Fibroblast of lung (primary cell): ENCODE results near the gene NYAP1. TPM values are rescaled to one million over a fixed set of nuclear protein-coding genes. Genes with fewer than 3 reads are reported as not detected.
A peak's percentile ranks its signal among the peaks of the same experiment; 100 is the strongest.
"Not testable (repeated sequence)": the region's sequence is repeated elsewhere in the genome, so short reads cannot be mapped to it uniquely, and the experiment has no call there.

ENCODE experiments used
- DNase-seq, 2 donors: peaks; one replicate each; pipeline versions ENCODE4 v3.0.0 to v3.0.0-alpha.2; 2010; ENCODE audit warnings: low read depth in 2 of 2
- H2AFZ ChIP-seq: 2 replicates; pipeline ENCODE4 v1.5.1; 2012; ENCODE audit warnings: low read length, control low read depth, inconsistent platforms
- H3K27ac ChIP-seq: 2 replicates; pipeline ENCODE4 v1.5.1; 2011; ENCODE audit warnings: low read length, control low read depth; ENCODE audit not compliant: insufficient read depth
- H3K27me3 ChIP-seq: 2 replicates; pipeline ENCODE4 v1.5.1; 2011; ENCODE audit warnings: mild to moderate bottlenecking, low read length; ENCODE audit not compliant: control insufficient read depth, insufficient read depth
- H3K36me3 ChIP-seq: 2 replicates; pipeline ENCODE4 v1.5.1; 2011; ENCODE audit warnings: low read length; ENCODE audit not compliant: control insufficient read depth, insufficient read depth
- H3K4me1 ChIP-seq: 2 replicates; pipeline ENCODE4 v1.5.1; 2011; ENCODE audit warnings: low read length; ENCODE audit not compliant: control insufficient read depth, insufficient read depth; ENCODE audit errors: extremely low read depth
- H3K4me2 ChIP-seq: 2 replicates; pipeline ENCODE4 v1.5.1; 2011; ENCODE audit warnings: low read length, control low read depth; ENCODE audit not compliant: insufficient read depth; ENCODE audit errors: extremely low read depth
- H3K4me3 ChIP-seq, 4 experiments: fragments of 200-600 bp in 1 of 4; sonication (generic) in 1 of 4; replicated peaks in 1 of 4; 2 replicates each; pipeline ENCODE4 v1.5.1; 2011 to 2016; ENCODE audit warnings: low read length in 4 of 4, low read depth in 3 of 4, mild to moderate bottlenecking in 3 of 4, control low read depth in 2 of 4, inconsistent platforms in 1 of 4, mixed read lengths in 1 of 4; ENCODE audit not compliant: insufficient read depth in 1 of 4; ENCODE audit errors: control extremely low read depth in 1 of 4
- H3K79me2 ChIP-seq: 2 replicates; pipeline ENCODE4 v1.5.1; 2012; ENCODE audit warnings: mild to moderate bottlenecking, low read length, inconsistent platforms; ENCODE audit not compliant: control insufficient read depth, insufficient read depth
- H3K9ac ChIP-seq: 2 replicates; pipeline ENCODE4 v1.5.1; 2011; ENCODE audit warnings: mild to moderate bottlenecking, low read length, control low read depth; ENCODE audit not compliant: insufficient read depth
- H3K9me3 ChIP-seq: 2 replicates; pipeline ENCODE4 v1.5.1; 2012; ENCODE audit warnings: low read depth, low read length; ENCODE audit not compliant: control insufficient read depth, insufficient read depth
- H4K20me1 ChIP-seq: 2 replicates; pipeline ENCODE4 v1.5.1; 2011; ENCODE audit warnings: low read length; ENCODE audit not compliant: control insufficient read depth, insufficient read depth; ENCODE audit errors: extremely low read depth
- CTCF ChIP-seq, 2 donors: IDR thresholded peaks in 1 of 2; conservative IDR thresholded peaks in 1 of 2; 1 replicate in 1 of 2; 2 replicates in 1 of 2; pipeline ENCODE4 v1.5.1; 2011 to 2012; ENCODE audit warnings: low read length in 2 of 2, control low read depth in 1 of 2, inconsistent platforms in 1 of 2, low read depth in 1 of 2, mild to moderate bottlenecking in 1 of 2
- EZH2 ChIP-seq: IDR thresholded peaks from 2 replicates; pipeline ENCODE4 v1.5.1; 2012; ENCODE audit warnings: low read length, control low read depth, mild to moderate bottlenecking; ENCODE audit errors: missing control alignments
- polyA plus RNA-seq, 2 donors: library from polyadenylated mRNA; depleted of rRNA in 1 of 2; stranded (reverse) in 1 of 2; unstranded in 1 of 2; fragments of >200 nt; gene quantifications; 2 replicates each; pipeline ENCODE4 v1.2.1, GENCODE V29; 2011 to 2012; ENCODE audit warnings: missing spikeins in 1 of 2
- total RNA-seq: library from RNA; depleted of rRNA; stranded (reverse); fragments of >200 nt; gene quantifications from 2 replicates; pipeline ENCODE4 v1.2.1, GENCODE V29; 2014

The NYAP1 gene
- total and polyA plus RNA-seq, 2 donors (not counting 1 experiment from before 2014, with no cell fraction given) = 0.18 to 0.33 TPM

- H3K4me1 ChIP-seq = peaks cover 11% of the 10 kb centered on the region
- peak overlapping the region; percentile 91 for H3K9ac ChIP-seq
- H3K27me3 ChIP-seq = no peaks in the 10 kb centered on the region
- peak overlapping the region; percentile 94 for H3K27ac ChIP-seq
- no peak for TF ChIP-seq CTCF (conservative IDR thresholded peaks at IDR 0.05 in 1 of 2, IDR thresholded peaks at IDR 0.05 in 1 of 2; ENCODE audit: low read depth in 1 of 2, low read length in 2 of 2)
- no peak for TF ChIP-seq EZH2
- peak in 1 of 2 donors; percentile 33 for DNase-seq
- H3K79me2 ChIP-seq = peaks cover 48% of the 10 kb centered on the region
- H3K9me3 ChIP-seq = no peaks in the 10 kb centered on the region
- H2AFZ ChIP-seq = no peak overlapping the region
- H3K4me2 ChIP-seq = peak overlapping the region; percentile 89
- H4K20me1 ChIP-seq = no peaks in the 10 kb centered on the region
- peak overlapping the region; percentile 58 to 85 (median 76) for H3K4me3 ChIP-seq
- peaks cover 15% of the 10 kb centered on the region for H3K36me3 ChIP-seq
These were observed 48.1 kb upstream of the NYAP1 start for GRCh38 chr7:100435401-100436304.

GRCh38 chr7:100437150-100438100 lies 46.3 kb upstream of the NYAP1 start:
- no peak overlapping the region for H3K27ac ChIP-seq
- H3K4me3 ChIP-seq = no peak overlapping the region
- no peak overlapping the region for H3K9ac ChIP-seq
- DNase-seq = no peak
- no peak for TF ChIP-seq EZH2
- no peak for TF ChIP-seq CTCF (conservative IDR thresholded peaks at IDR 0.05 in 1 of 2, IDR thresholded peaks at IDR 0.05 in 1 of 2; ENCODE audit: low read depth in 1 of 2, low read length in 2 of 2)
- no peaks in the 10 kb centered on the region for H3K27me3 ChIP-seq
- H3K9me3 ChIP-seq = no peaks in the 10 kb centered on the region
- no peak overlapping the region for H2AFZ ChIP-seq
- peaks cover 31% of the 10 kb centered on the region for H3K79me2 ChIP-seq
- no peak overlapping the region for H3K4me2 ChIP-seq
- H3K4me1 ChIP-seq = peaks cover 8% of the 10 kb centered on the region
- no peaks in the 10 kb centered on the region for H4K20me1 ChIP-seq
- peaks cover 12% of the 10 kb centered on the region for H3K36me3 ChIP-seq

GRCh38 chr7:100438172-100438571 lies 45.6 kb upstream of the NYAP1 start:
- Histone ChIP-seq H3K27me3 (no peaks in the 10 kb centered on the region), H3K27ac (no peak overlapping the region), H2AFZ (no peak overlapping the region), H3K4me1 (peaks cover 8% of the 10 kb centered on the region), H3K79me2 (peaks cover 25% of the 10 kb centered on the region), H3K9ac (no peak overlapping the region), H3K36me3 (peaks cover 9% of the 10 kb centered on the region), H3K9me3 (no peaks in the 10 kb centered on the region), H3K4me3 (no peak overlapping the region), H3K4me2 (no peak overlapping the region), H4K20me1 (no peaks in the 10 kb centered on the region)
- DNase-seq = no peak
- no peak for TF ChIP-seq CTCF (conservative IDR thresholded peaks at IDR 0.05 in 1 of 2, IDR thresholded peaks at IDR 0.05 in 1 of 2; ENCODE audit: low read depth in 1 of 2, low read length in 2 of 2)
- TF ChIP-seq EZH2 = no peak

GRCh38 chr7:100438731-100439130 lies 45.0 kb upstream of the NYAP1 start:
- H3K27ac ChIP-seq = peak overlapping the region; percentile 70
- H3K4me2 ChIP-seq, H3K27me3 ChIP-seq, DNase-seq, H3K9ac ChIP-seq, H3K4me3 ChIP-seq, H3K36me3 ChIP-seq, H2AFZ ChIP-seq, H3K9me3 ChIP-seq, H3K4me1 ChIP-seq, H4K20me1 ChIP-seq: not testable (repeated sequence)
- H3K79me2 ChIP-seq = peaks cover 21% of the 10 kb centered on the region
